HG03025 (cell line): ENCODE measurements around the gene OSBPL10.
"Not testable (repeated sequence)": the region's sequence is repeated elsewhere in the genome, so short reads cannot be mapped to it uniquely, and the experiment has no call there.

Experiments
- ATAC-seq: cut with Tn5 transposase; IDR thresholded peaks from one replicate; pipeline ENCODE4 v1.9.1; 2021; ENCODE audit warnings: mild to moderate bottlenecking, moderate library complexity; ENCODE audit not compliant: unreplicated experiment, low FRiP score

OSBPL10 gene

DNA sequence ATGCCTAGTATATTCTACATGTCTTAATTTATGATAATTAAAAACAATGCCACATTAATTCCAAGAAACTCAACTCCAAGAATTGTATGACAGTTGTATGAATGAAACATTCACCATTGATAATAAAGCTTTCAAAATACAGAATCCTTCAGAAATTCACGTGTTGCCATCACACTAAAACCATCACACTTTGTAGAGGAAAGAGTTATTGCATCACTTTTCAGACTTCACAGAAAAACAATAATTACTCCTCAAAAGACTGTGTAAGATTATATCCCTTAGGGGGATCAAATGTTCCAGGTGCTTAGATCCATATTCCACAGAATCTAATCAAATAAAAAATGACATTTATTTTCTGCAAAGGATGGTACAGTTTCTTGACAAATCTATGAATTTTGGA, 85.0 kb downstream of the OSBPL10 start:
- no peak for ATAC-seq

- ATAC-seq = no peak
These were observed 85.6 kb downstream of the OSBPL10 start for GRCh38 chr3:31895471-31895870.

DNA sequence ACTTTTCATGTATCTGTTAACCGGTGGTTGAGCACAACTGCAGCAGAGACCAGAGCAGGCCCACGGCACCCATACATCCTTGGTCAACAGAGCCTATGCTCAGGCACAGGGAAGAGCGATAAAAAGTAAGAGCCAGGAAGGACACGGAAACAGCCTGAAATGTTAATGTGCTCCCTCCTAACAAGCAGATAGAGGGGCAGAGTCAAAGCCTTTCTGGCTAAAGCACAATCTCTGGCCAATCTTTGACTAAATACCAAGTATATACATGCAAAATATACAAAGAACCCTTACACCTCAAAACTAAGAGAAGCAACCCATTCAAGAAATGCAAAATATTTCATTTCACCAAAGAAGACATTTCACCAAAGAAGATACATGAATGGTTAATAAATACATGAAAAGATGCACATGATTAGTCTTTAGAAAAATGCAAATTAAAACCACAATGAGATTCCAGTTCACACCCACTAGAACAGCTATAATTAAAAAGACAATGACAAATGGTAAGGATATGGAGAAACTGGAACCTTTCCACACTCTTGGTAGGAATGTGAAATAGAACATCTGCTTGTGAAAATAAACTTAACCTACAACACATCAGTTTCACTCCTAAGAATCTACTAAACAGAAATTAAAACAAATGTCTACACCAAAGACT, 88.0 kb downstream of the OSBPL10 start:
- ATAC-seq = no peak

- ATAC-seq = no peak
These were observed 88.6 kb downstream of the OSBPL10 start for GRCh38 chr3:31892500-31892899.

GRCh38 chr3:31891876-31892455, 89.1 kb downstream of the OSBPL10 start:
- ATAC-seq = no peak

DNA sequence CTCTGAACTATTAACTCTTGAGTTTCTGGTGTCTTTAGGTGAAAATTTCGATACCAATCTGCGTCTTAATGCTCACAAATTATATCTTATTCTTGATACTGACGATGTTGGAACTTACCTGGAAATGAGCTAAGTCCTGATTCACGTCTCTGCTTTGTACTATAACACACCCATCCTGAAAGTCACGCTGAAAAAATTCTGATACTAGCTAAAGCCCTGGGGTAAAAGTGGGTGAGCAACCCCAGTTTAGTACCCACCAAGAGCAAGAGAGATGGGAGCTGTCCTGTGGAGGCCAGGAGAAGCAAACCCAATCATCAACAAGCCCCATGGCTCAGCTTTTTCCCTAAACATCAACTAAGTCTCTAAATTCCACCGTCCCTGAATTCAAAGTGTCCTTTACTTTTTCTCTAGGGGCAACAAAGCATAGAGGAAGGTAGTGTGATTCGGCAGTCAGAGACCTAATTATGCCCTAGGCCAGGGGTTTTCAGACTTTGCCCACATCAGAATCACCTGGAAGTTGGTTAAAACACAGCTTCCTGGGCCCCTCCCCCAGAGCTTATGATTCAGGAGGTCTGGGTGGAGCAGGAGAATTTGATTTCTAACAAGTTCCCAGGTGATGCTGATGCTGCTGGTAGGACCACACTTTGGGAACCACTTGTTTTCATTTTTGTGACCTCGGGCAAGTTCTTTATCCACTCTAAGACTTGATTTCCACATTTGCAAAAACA, 90.2 kb downstream of the OSBPL10 start:
- ATAC-seq = no peak

DNA sequence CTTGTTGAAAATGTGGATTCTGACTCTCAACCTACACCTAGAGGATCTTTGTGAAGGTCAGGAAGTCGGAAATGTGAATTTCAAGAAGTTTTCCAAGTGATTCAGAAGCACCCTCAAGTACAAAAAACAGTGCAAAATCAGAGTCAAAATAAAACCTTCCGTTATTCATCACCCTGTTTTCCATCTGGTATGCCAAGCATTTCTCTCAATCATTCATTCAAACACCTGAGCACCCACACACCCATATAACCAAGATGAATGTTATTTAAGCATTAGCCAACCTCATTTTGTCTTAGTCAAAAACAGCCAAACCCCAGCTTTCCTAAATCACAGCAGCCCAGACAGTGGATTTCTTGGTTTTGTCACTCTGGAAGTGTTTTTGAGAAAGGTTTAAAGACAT, 91.1 kb downstream of the OSBPL10 start:
- ATAC-seq = no peak

DNA sequence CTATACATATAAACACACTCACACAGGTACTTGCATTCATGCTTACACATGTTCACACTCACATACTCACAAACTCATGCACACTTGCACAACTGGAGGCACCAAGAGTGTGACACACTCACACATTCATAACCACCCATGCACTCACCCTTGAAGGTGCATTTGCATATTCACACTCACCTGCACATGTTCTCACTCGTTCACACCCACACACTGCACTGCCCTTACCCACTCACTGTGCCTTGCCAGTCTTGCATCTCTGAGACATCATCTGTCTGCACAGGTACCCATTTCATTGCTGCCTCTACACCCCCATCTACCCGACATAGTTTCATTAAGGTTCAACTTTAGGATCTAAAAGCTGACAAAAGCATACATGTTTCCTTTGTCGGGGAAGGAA, 95.8 kb downstream of the OSBPL10 start:
- ATAC-seq = no peak

DNA sequence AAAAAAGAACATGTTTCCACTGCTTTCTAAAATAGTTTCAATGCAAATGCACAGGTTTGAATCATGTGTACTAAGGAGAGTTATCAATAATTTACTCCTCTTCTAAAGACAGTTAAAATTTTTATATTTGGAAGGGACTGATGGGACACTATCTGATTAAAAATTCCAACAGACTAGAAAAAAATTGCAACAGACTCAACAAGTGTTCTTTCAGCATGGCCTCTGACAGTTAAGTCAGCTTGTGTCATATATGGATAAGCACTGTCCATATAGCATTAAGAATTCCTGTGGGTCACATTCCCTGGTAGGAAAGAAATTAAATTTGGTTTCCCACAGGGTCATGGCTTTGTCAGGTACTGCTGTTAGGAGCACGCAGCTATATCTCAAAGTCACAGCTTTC, 96.8 kb downstream of the OSBPL10 start:
- ATAC-seq = no peak

DNA sequence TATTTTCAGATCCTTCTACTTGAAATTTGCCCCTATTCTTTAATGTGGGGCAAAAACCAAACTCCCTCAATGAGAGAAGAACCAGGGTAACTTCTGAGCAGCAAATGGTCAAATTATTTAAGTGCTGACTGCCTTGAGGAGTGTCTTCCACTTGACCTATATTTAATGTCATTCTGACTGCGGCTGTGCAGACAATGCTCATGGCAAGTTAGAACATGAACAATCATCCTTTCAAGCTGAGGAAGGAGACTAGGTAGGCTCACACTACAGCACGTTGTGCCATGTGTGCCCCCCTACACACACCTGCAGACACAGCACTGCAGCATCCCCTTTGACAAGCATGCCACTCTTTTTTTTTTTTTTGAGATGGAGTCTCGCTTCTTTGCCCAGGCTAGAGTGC, 98.2 kb downstream of the OSBPL10 start:
- ATAC-seq = no peak

DNA sequence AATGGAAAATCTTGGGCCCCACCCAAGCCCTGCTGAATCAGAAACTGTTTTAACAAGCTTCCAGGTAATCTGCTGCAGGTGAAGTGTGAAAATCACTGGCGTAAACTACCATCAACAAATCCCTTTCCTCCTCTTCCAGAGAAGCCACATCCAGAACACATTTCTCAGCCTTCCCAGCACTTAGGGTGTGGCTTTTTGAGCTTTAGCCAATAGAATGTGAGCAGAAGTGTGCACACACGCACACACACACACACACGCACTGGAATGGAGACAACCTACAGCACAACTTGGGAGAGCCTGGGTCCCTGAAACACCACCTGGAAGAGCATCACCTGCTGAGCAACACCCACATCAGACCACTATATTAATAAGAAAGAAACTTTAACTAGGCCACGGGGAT, 98.6 kb downstream of the OSBPL10 start:
- ATAC-seq = no peak

GRCh38 chr3:31880482-31881078, 100.5 kb downstream of the OSBPL10 start:
- no peak for ATAC-seq

DNA sequence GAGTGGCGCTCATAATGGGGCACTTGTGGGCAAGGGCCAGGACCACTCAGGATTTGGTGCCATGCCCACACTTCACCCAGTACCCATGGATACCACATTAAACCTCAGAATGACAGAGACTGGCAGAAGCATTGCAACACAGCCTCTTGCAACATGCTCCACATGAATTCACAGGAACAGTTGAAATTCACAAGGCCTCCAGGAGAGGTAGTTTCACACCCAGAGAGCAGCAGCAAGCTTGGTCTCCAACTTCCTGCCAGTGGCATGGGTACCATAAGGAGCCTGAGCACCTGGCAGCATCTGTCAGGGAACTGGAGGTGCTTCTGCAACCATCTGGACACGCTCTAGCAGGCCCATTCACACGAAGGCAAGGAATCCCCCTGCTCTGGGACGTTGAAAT, 101.0 kb downstream of the OSBPL10 start:
- ATAC-seq = no peak

GRCh38 chr3:31879365-31879764, 101.7 kb downstream of the OSBPL10 start:
- ATAC-seq = no peak

DNA sequence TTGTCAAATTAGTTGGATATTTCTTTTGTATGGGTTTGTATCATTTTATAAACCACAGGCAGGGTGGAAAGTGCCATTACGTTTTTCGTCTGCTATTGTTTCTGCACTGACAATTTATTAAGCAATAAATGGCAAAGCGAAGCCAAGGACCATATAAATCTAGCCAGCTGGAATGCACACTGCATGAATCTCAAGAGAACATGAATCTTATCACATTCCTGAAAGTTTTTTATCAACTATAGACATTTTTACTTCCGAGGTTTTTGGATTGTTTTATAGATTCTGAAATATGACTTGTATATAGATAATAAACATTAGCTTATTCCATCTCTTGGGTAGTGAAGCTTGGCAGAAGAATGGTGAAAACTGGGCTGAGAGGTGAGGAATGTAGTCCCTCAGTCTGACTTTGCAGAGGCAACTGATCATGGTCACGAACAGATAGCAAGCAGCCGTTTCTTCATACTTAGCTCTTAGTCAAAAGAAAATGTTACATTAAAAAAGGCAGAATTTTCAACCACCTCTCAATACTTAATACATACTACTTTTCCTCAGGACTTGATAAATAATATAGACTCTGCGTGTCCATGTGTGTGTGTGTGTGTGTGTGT, 102.7 kb downstream of the OSBPL10 start:
- ATAC-seq = no peak

GRCh38 chr3:31876331-31876730, 104.7 kb downstream of the OSBPL10 start:
- ATAC-seq = no peak

GRCh38 chr3:31875437-31875836, 105.6 kb downstream of the OSBPL10 start:
- no peak for ATAC-seq

- ATAC-seq = no peak
These were observed 107.7 kb downstream of the OSBPL10 start for GRCh38 chr3:31873254-31873820.

DNA sequence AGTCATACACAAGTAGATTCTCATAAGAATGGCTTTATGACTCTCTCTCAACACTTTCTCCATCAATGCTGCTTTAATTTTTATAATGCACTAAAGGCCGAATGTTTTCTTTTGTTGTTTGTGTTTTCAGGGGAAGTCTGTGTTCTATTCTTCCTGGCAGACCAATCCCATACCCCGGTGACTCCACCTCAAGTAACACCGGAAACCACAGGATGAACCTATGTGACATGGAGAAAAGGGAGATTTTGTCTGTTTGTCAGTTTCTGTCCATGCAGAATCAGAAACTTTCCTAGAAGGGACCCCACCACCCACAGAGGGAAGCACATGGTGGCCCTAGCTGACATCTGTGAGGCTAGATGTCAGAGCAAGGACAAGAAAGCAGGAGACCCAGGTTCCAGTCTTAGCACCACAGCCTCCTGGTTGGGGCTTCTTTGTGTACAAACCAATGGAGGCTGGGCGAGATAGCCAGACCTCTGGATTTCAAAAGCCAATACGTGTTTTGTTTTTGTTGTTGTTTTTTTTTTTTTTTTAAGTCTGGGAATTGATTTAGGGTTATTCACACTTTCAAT, 109.0 kb downstream of the OSBPL10 start:
- no peak for ATAC-seq

GRCh38 chr3:31870111-31870510, 111.0 kb downstream of the OSBPL10 start:
- ATAC-seq = not testable (repeated sequence)
